Stimulated activated CD8-positive, alpha-beta memory T cell treated with anti-CD3 and anti-CD28 coated beads, Interleukin-12 subunit alpha, Interleukin-12 subunit beta, amount 100 ng/mL, for 4 hours (primary cell): Measurements from ENCODE around the gene EFCAB6.

Experiments
- DNase-seq: peaks from one replicate; pipeline ENCODE4 v3.0.0-alpha.2; 2020; ENCODE audit warnings: low read depth

EFCAB6 gene

GRCh38 chr22:43749473-43749872 lies 62.6 kb downstream of the EFCAB6 start:
- DNase-seq, result no peak

GRCh38 chr22:43747877-43748276 lies 64.2 kb downstream of the EFCAB6 start:
- DNase-seq, result no peak

- no peak for DNase-seq
These were observed 65.0 kb downstream of the EFCAB6 start for GRCh38 chr22:43747058-43747457.

- no peak for DNase-seq
These were observed 66.2 kb downstream of the EFCAB6 start for GRCh38 chr22:43745783-43746356.

- DNase-seq, result no peak
These were observed 66.7 kb downstream of the EFCAB6 start for GRCh38 chr22:43745411-43745770.

GRCh38 chr22:43744700-43745410 lies 67.2 kb downstream of the EFCAB6 start:
- no peak for DNase-seq

GRCh38 chr22:43743929-43744643 lies 68.0 kb downstream of the EFCAB6 start:
- DNase-seq, result no peak

GRCh38 chr22:43743131-43743530 lies 69.0 kb downstream of the EFCAB6 start:
- no peak for DNase-seq

GRCh38 chr22:43742154-43742950 lies 69.8 kb downstream of the EFCAB6 start:
- no peak for DNase-seq

GRCh38 chr22:43740587-43741270 lies 71.4 kb downstream of the EFCAB6 start:
- no peak for DNase-seq

GRCh38 chr22:43739851-43740379 lies 72.2 kb downstream of the EFCAB6 start:
- no peak for DNase-seq

GRCh38 chr22:43737150-43737828 lies 74.8 kb downstream of the EFCAB6 start:
- DNase-seq, result no peak

GRCh38 chr22:43736651-43737050 lies 75.5 kb downstream of the EFCAB6 start:
- no peak for DNase-seq

- no peak for DNase-seq
These were observed 77.5 kb downstream of the EFCAB6 start for GRCh38 chr22:43734370-43735150.

- DNase-seq, result no peak
These were observed 79.0 kb downstream of the EFCAB6 start for GRCh38 chr22:43733138-43733537.

- DNase-seq, result no peak
These were observed 80.1 kb downstream of the EFCAB6 start for GRCh38 chr22:43731988-43732387.

- no peak for DNase-seq
These were observed 85.1 kb downstream of the EFCAB6 start for GRCh38 chr22:43726964-43727543.

GRCh38 chr22:43726322-43726721 lies 85.8 kb downstream of the EFCAB6 start:
- no peak for DNase-seq

GRCh38 chr22:43723816-43724215 lies 88.3 kb downstream of the EFCAB6 start:
- DNase-seq, result no peak

- no peak for DNase-seq
These were observed 89.7 kb downstream of the EFCAB6 start for GRCh38 chr22:43722444-43722843.
